K562 (cell line): ENCODE data around the gene VGLL2. TPM values are rescaled to one million over a fixed set of nuclear protein-coding genes. Genes with fewer than 3 reads are reported as not detected.

Experiments
- ATAC-seq: fragments of 200-7000 bp; cut with Tn5 transposase; 3 replicates; pipeline ENCODE4 v1.9.1; 2020; ENCODE audit warnings: moderate library complexity
- BruUV-seq: library from RNA; stranded (reverse); fragments of 400-500 nt; replicated peaks from 2 replicates; lab custom pipeline; 2021; lab: Mats Ljungman, UMichigan
- CTCF ChIA-PET: fragments of 300-600 bp; formaldehyde crosslinking; extraction: SDS; loops from one replicate; lab custom pipeline; 2021; ENCODE audit warnings: low intra/inter-chr PET ratio; lab: Yijun Ruan, JAX
- POLR2A ChIA-PET: fragments of 300-600, 350-650 bp; sonication (Branson Sonifier 250); formaldehyde crosslinking; extraction: SDS; loops from one replicate; lab custom pipeline; 2021; ENCODE audit warnings: antibody characterized with exemption, inconsistent platforms; lab: Yijun Ruan, JAX
- DNase-seq, 4 experiments: peaks; one replicate each; pipeline versions ENCODE4 v3.0.0 to v3.0.0-alpha.2; 2011 to 2018; ENCODE audit warnings: low spot score in 3 of 4, mixed read lengths in 3 of 4; ENCODE audit errors: extremely low read depth in 1 of 4
- FAIRE-seq: peaks from 2 replicates; lab custom pipeline; 2011; peaks lifted over from hg19 to GRCh38; lab: Jason Lieb, UNC
- H2AFZ ChIP-seq: 2 replicates; pipeline ENCODE4 v1.6.0; 2011; ENCODE audit warnings: low read depth, low read length, control low read depth, inconsistent platforms
- H3K27ac ChIP-seq: fragments of 200-600 bp; 3 replicates; pipeline ENCODE4 v1.8.0; 2011; ENCODE audit warnings: low read depth, mild to moderate bottlenecking, control low read depth, inconsistent platforms, low read length, moderate library complexity, mixed read lengths; ENCODE audit errors: extremely low read depth
- H3K27me3 ChIP-seq, 2 experiments: fragments of 300-600 bp in 1 of 2; 2 replicates in 1 of 2; 3 replicates in 1 of 2; pipeline versions ENCODE4 v1.6.0 to v1.8.0; 2011; ENCODE audit warnings: inconsistent platforms in 2 of 2, low read length in 2 of 2, mild to moderate bottlenecking in 1 of 2, mixed read lengths in 1 of 2, moderate library complexity in 1 of 2; ENCODE audit not compliant: control insufficient read depth in 2 of 2, insufficient read depth in 2 of 2
- H3K36me3 ChIP-seq: fragments of 300-600 bp; 3 replicates; pipeline ENCODE4 v1.8.0; 2011; ENCODE audit warnings: mild to moderate bottlenecking, low read length, inconsistent platforms; ENCODE audit not compliant: control insufficient read depth, insufficient read depth
- H3K4me1 ChIP-seq, 2 experiments: fragments of 200-600 bp in 1 of 2; replicated peaks in 1 of 2; 2 replicates in 1 of 2; 3 replicates in 1 of 2; pipeline versions ENCODE4 v1.5.1 to v1.8.0; 2011; ENCODE audit warnings: inconsistent platforms in 2 of 2, low read length in 2 of 2, mild to moderate bottlenecking in 1 of 2, mixed read lengths in 1 of 2, moderate library complexity in 1 of 2; ENCODE audit not compliant: control insufficient read depth in 2 of 2, insufficient read depth in 2 of 2
- H3K4me2 ChIP-seq: 2 replicates; pipeline ENCODE4 v1.6.1; 2011; ENCODE audit warnings: low read length, control low read depth, inconsistent platforms, mixed read lengths; ENCODE audit not compliant: insufficient read depth
- H3K4me3 ChIP-seq: fragments of 200-600 bp; sonication (generic), shearing (Covaris generic); 2 replicates; pipeline ENCODE4 v1.5.1; 2016; ENCODE audit warnings: control low read depth, inconsistent platforms
- H3K79me2 ChIP-seq: fragments of 200-600 bp; 3 replicates; pipeline ENCODE4 v1.8.0; 2011; ENCODE audit warnings: low read length, inconsistent platforms; ENCODE audit not compliant: control insufficient read depth, insufficient read depth
- H3K9ac ChIP-seq, 2 experiments: 2 replicates each; pipeline versions ENCODE4 v1.6.0 to v1.6.1; 2011; ENCODE audit warnings: low read depth in 2 of 2, low read length in 2 of 2, control low read depth in 1 of 2, inconsistent platforms in 1 of 2, mild to moderate bottlenecking in 1 of 2, mixed read lengths in 1 of 2; ENCODE audit not compliant: insufficient read depth in 1 of 2
- H3K9me1 ChIP-seq: one replicate; pipeline ENCODE4 v1.6.0; 2011; ENCODE audit warnings: inconsistent platforms, mild to moderate bottlenecking, low read length, moderate library complexity; ENCODE audit not compliant: control insufficient read depth, insufficient read depth
- H3K9me3 ChIP-seq: replicated peaks from 2 replicates; pipeline ENCODE4 v1.5.1; 2011; ENCODE audit warnings: low read depth, low read length, inconsistent platforms; ENCODE audit not compliant: control insufficient read depth, insufficient read depth
- H4K20me1 ChIP-seq: replicated peaks from 2 replicates; pipeline ENCODE4 v1.6.1; 2011; ENCODE audit warnings: low read length, inconsistent platforms, mixed read lengths; ENCODE audit not compliant: control insufficient read depth, insufficient read depth
- ARID2 ChIP-seq: fragments of 450-650 bp; IDR thresholded peaks from 2 replicates; pipeline ENCODE4 v1.6.1; 2017; ENCODE audit warnings: antibody characterized with exemption, mild to moderate bottlenecking
- BRD4 ChIP-seq: fragments of 200-600 bp; sonication (generic); IDR thresholded peaks from 2 replicates; pipeline ENCODE4 v1.6.1; 2017; ENCODE audit warnings: inconsistent platforms
- EHMT2 ChIP-seq: fragments of 450-650 bp; IDR thresholded peaks from 2 replicates; pipeline ENCODE4 v1.6.1; 2018; ENCODE audit warnings: antibody characterized with exemption
- NEUROD1 ChIP-seq: fragments of 150-350 bp; IDR thresholded peaks from 2 replicates; pipeline ENCODE4 v1.6.1; 2014; ENCODE audit warnings: borderline replicate concordance, low read length, low read depth; ENCODE audit not compliant: partially characterized antibody
- NFATC3 ChIP-seq: fragments of 450-650 bp; IDR thresholded peaks from 2 replicates; pipeline ENCODE4 v1.6.1; 2017; ENCODE audit warnings: mild to moderate bottlenecking
- NR2F6 ChIP-seq: fragments of 450-650 bp; formaldehyde crosslinking; IDR thresholded peaks from 2 replicates; pipeline ENCODE4 v1.4.0; 2020; ENCODE audit warnings: mild to moderate bottlenecking
- PHB2 ChIP-seq: fragments of 450-650 bp; IDR thresholded peaks from 2 replicates; pipeline ENCODE4 v1.6.1; 2017; ENCODE audit warnings: low read depth
- PHF8 ChIP-seq: fragments of 200-600 bp; sonication (generic); IDR thresholded peaks from 2 replicates; pipeline ENCODE4 v1.6.1; 2012; ENCODE audit warnings: mixed run types, mild to moderate bottlenecking, inconsistent platforms, low read length, moderate library complexity, borderline replicate concordance
- PHTF2 ChIP-seq: fragments of 250-450 bp; sonication (Bioruptor Pico); IDR thresholded peaks from 2 replicates; pipeline ENCODE4 v1.5.0; 2021; ENCODE audit warnings: mild to moderate bottlenecking
- TCF7 ChIP-seq: sonication (generic); IDR thresholded peaks from 2 replicates; pipeline ENCODE4 v1.6.1; 2016; ENCODE audit warnings: antibody characterized with exemption, borderline replicate concordance
- TFAM ChIP-seq: fragments of 250-450 bp; sonication (Bioruptor Pico); conservative IDR thresholded peaks from 2 replicates; pipeline ENCODE4 v1.5.0; 2021; ENCODE audit warnings: mild to moderate bottlenecking, moderate library complexity
- ZBTB8A ChIP-seq: fragments of 450-650 bp; IDR thresholded peaks from 2 replicates; pipeline ENCODE4 v1.6.1; 2018; ENCODE audit warnings: mild to moderate bottlenecking, moderate library complexity; ENCODE audit not compliant: partially characterized antibody
- ZFP1 ChIP-seq: fragments of 450-650 bp; formaldehyde crosslinking; IDR thresholded peaks from 2 replicates; pipeline ENCODE4 v1.4.0; 2020; ENCODE audit warnings: mild to moderate bottlenecking, mixed read lengths
- ZNF354B ChIP-seq: fragments of 250-450 bp; sonication (Bioruptor Pico); IDR thresholded peaks from 2 replicates; pipeline ENCODE4 v1.4.0; 2020
- ZNF695 ChIP-seq: fragments of 450-650 bp; formaldehyde crosslinking; IDR thresholded peaks from 2 replicates; pipeline ENCODE4 v1.4.0; 2020; ENCODE audit warnings: mild to moderate bottlenecking, moderate library complexity
- WGBS: fragments of 100-300 bp; shearing (Covaris generic); methylation state at CpG from one replicate; pipeline ENCODE4 v1.1.6; 2016; ENCODE audit warnings: low coverage, mixed read lengths; ENCODE audit not compliant: insufficient coverage; ENCODE audit errors: missing lambda C conversion rate; 5-methylcytosine and 5-hydroxymethylcytosine counted together
- in situ Hi-C: fragments of 300-500 bp; cut with MboI; formaldehyde crosslinking; loops from 4 replicates; pipeline ENCODE4 v1.15.0; 2018; ENCODE audit warnings: inconsistent platforms, mixed read lengths
- intact Hi-C: fragments of 100-400 bp; cut with micrococcal nuclease; formaldehyde crosslinking; loops from 2 replicates; pipeline ENCODE4 v1.14.2; 2022
- polyA plus RNA-seq, 8 experiments: library from polyadenylated mRNA; depleted of rRNA in 4 of 8; stranded (reverse) in 5 of 8; unstranded in 3 of 8; fragments of >200 nt; fragmentation: Nextera tagmentation in 2 of 8; fragmentation: Illumina TruSeq in 1 of 8; extraction: Ambion mirVana in 2 of 8; extraction: Trizol in 1 of 8; gene quantifications; 2 replicates each; pipeline versions ENCODE4 v1.2.1 to v1.2.3, GENCODE V29; 2011 to 2014; ENCODE audit warnings: inconsistent platforms in 1 of 8, missing spikeins in 1 of 8
- total RNA-seq, 7 experiments: library from RNA; depleted of rRNA in 6 of 7; stranded (reverse); fragments of >200 nt in 6 of 7; fragmentation: Illumina TruSeq in 2 of 7; extraction: Trizol in 2 of 7; gene quantifications; 2 replicates each; pipeline versions ENCODE4 v1.2.1 to v1.2.3, GENCODE V29; 2011 to 2021; ENCODE audit warnings: low replicate concordance in 1 of 7
- TF ChIP-seq, protein P1 (sequence below): fragments of 250-450 bp; sonication (Bioruptor Pico); IDR thresholded peaks from 2 replicates; pipeline ENCODE4 v1.5.0; 2022; ENCODE audit warnings: mild to moderate bottlenecking

VGLL2 gene
- total and polyA plus RNA-seq, 9 of the 15 experiments (the other 6 are each of a cell fraction or from before 2014, with no cell fraction given): not detected

GRCh38 chr6:117233145-117233544, 32.2 kb upstream of the VGLL2 start:
- POLR2A ChIA-PET: no interaction called here
- TF ChIP-seq EHMT2: no peak
- TF ChIP-seq ARID2: no peak
- no peak for TF ChIP-seq BRD4
- TF ChIP-seq ZFP1 (CRISPR knock-in tag): no peak
- no peak for TF ChIP-seq NFATC3
- TF ChIP-seq TFAM (CRISPR knock-in tag): no peak
- TF ChIP-seq ZNF695 (CRISPR knock-in tag): no peak
- TF ChIP-seq, all 486 proteins: peak for 0
- CTCF ChIA-PET: no interaction called here
- BruUV-seq: no TSS peak
- intact Hi-C loops (no loop called here), in situ Hi-C loops (no loop called here)
- H3K27ac ChIP-seq: no peak overlapping the region
- no peaks in the 10 kb centered on the region for H3K27me3 ChIP-seq
- DNase-seq: no peak
- no peak for ATAC-seq
- H3K79me2 ChIP-seq: no peaks in the 10 kb centered on the region
- no peaks in the 10 kb centered on the region for H4K20me1 ChIP-seq
- no peaks in the 10 kb centered on the region for H3K4me1 ChIP-seq
- no peaks in the 10 kb centered on the region for H3K9me1 ChIP-seq
- no peak overlapping the region for H3K9ac ChIP-seq
- H3K4me2 ChIP-seq: no peak overlapping the region
- H3K4me3 ChIP-seq: no peak overlapping the region
- no peaks in the 10 kb centered on the region for H3K36me3 ChIP-seq
- WGBS: 0% methylated on average over 3 of the region's 3 CpGs
- no peaks in the 10 kb centered on the region for H3K9me3 ChIP-seq
- FAIRE-seq: no peak
- H2AFZ ChIP-seq: no peak overlapping the region

DNA sequence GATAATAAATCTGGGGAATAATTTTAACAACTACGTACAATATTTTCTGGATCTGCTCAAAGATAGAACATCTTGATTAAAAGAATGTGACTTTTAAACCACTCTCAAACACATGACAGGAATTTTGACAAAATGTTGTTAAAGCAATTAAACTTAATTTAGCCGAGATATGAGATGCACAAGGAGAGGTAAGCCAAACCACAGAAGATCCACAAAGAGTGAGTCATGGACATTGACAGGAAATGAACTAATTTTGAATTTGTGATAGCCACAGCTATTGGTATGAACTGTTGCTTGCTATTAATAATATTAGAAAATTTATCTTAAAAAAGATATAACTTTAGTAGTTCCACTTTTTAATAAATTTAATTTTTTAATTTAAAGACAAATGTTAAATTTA, 27.8 kb upstream of the VGLL2 start:
- H3K9me3 ChIP-seq: no peaks in the 10 kb centered on the region
- H3K27ac ChIP-seq: no peak overlapping the region
- no peak overlapping the region for H3K4me2 ChIP-seq
- H3K4me1 ChIP-seq: no peaks in the 10 kb centered on the region
- H3K9ac ChIP-seq: no peak overlapping the region
- ATAC-seq (no peak), FAIRE-seq (peak; percentile 32), DNase-seq (no peak)
- H3K79me2 ChIP-seq: no peaks in the 10 kb centered on the region
- no peak overlapping the region for H3K4me3 ChIP-seq
- in situ Hi-C loops (no loop called here), intact Hi-C loops (no loop called here)
- no peaks in the 10 kb centered on the region for H3K27me3 ChIP-seq
- no peaks in the 10 kb centered on the region for H3K9me1 ChIP-seq
- 3% methylated on average over 2 of the region's 2 CpGs for WGBS
- no peak overlapping the region for H2AFZ ChIP-seq
- no peaks in the 10 kb centered on the region for H3K36me3 ChIP-seq
- ChIA-PET POLR2A (no interaction called here), CTCF (no interaction called here)
- BruUV-seq: no TSS peak
- TF ChIP-seq ZNF354B (CRISPR knock-in tag) (no peak), TCF7 (no peak), NEUROD1 (no peak), NR2F6 (no peak), PHF8 (no peak), ZBTB8A (no peak), PHTF2 (CRISPR knock-in tag) (no peak), PHB2 (no peak)
- TF ChIP-seq, protein P1, sequence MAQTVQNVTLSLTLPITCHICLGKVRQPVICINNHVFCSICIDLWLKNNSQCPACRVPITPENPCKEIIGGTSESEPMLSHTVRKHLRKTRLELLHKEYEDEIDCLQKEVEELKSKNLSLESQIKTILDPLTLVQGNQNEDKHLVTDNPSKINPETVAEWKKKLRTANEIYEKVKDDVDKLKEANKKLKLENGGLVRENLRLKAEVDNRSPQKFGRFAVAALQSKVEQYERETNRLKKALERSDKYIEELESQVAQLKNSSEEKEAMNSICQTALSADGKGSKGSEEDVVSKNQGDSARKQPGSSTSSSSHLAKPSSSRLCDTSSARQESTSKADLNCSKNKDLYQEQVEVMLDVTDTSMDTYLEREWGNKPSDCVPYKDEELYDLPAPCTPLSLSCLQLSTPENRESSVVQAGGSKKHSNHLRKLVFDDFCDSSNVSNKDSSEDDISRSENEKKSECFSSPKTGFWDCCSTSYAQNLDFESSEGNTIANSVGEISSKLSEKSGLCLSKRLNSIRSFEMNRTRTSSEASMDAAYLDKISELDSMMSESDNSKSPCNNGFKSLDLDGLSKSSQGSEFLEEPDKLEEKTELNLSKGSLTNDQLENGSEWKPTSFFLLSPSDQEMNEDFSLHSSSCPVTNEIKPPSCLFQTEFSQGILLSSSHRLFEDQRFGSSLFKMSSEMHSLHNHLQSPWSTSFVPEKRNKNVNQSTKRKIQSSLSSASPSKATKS (CRISPR knock-in tag): no peak
- no peaks in the 10 kb centered on the region for H4K20me1 ChIP-seq
